ENCODE measurements around the gene MED9. TPM values are rescaled to one million over a fixed set of nuclear protein-coding genes. Genes with fewer than 3 reads are reported as not detected.

Gene MED9
- total and polyA plus RNA-seq, 10 of the 15 experiments (the other 5 are each of a cell fraction or from before 2014, with no cell fraction given) = 1.5 to 22.4 (median 14.8) TPM

DNA sequence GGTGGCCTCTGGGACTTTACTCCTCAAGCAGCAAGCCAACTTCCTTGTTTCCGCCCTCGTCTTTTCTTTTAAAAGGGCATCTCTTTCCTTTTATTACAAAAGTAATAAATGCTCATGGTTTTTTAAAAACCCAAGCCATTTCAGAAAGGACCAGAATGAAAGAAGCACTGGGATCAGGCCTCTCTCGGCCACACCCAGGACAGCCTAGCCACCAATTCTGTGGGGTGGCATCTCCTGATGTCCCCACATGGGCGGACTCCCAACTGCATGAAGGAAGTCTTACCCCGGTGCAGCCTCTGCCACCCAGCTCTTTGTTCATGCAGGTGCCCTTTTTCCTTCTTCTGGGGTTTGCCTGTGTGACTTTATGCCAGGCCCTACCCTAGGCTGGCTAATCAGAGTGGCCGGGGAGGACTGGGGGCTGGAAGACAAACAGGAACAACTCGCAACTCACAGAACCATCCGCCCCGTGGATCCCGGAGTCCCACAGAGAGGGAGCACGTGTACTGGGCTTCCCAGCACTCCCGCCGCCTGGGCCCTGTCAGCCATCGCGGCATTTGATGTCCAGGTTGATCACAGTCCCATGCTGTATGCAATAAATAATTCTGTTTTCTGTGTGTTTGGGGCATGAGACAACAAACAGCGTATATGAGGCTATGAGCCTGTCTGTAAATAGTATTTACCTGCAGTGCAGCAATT is 22.0 kb downstream of the MED9 start:
- H4K20me1 ChIP-seq (ENCODE audit: control insufficient read depth, insufficient read depth) = no peaks in the 10 kb centered on the region
- no peak overlapping the region for H3K9ac ChIP-seq (ENCODE audit: control insufficient read depth, insufficient read depth, low read length)
- ChIA-PET SMC1A (ENCODE audit: uncharacterized antibody, unreplicated experiment) (interaction anchor here (0.9 kb wide), 1 partner anchor 9 kb away, joined by 3 read pairs; no protein-coding TSS in a partner anchor), CTCF (interaction anchor here (3.9 kb wide), 1 partner anchor 143 kb away, joined by 64 read pairs; no protein-coding TSS in a partner anchor), POLR2A (no interaction called here), RAD21 (ENCODE audit: unreplicated experiment) (no interaction called here)
- intact Hi-C loops (cut with micrococcal nuclease; ENCODE audit: unreplicated experiment) = loop anchor here (5.0 kb wide), 1 partner anchor 69 kb away; no protein-coding TSS in a partner anchor
- in situ Hi-C loops (cut with MboI) = loop anchor here (5.0 kb wide), 2 partner anchors 141 to 144 kb away; no protein-coding TSS in a partner anchor
- no peak for DNase-seq (ENCODE audit: low read depth, low spot score)
- H2AFZ ChIP-seq (ENCODE audit: control insufficient read depth, low read depth, low read length) = no peak overlapping the region
- no TSS peak for BruUV-seq (replicated peaks)
- peaks cover 0 to under 1% of the 10 kb centered on the region in 2 experiments; a peak in 1 of 4 replicates for H3K36me3 ChIP-seq (ENCODE audit: control insufficient read depth in 2 of 2, insufficient read depth in 2 of 2, low read length in 1 of 2)
- peaks cover 4% of the 10 kb centered on the region; the same call in 1 of the 2 replicates for H3K4me1 ChIP-seq (ENCODE audit: control insufficient read depth, insufficient read depth, low read length)
- no peaks in the 10 kb centered on the region for H3K9me3 ChIP-seq (replicated peaks; ENCODE audit: control insufficient read depth, insufficient read depth, low read length)
- WGBS (ENCODE audit: insufficient coverage, insufficient replicate concordance, low lambda C conversion rate, missing lambda C conversion rate) = 65% methylated on average over 16 of the region's 16 CpGs
- peaks cover 2 to 10% of the 10 kb centered on the region in 2 experiments; a peak in 3 of 4 replicates for H3K27me3 ChIP-seq (replicated peaks in 1 of 2; ENCODE audit: control insufficient read depth in 2 of 2, insufficient read depth in 2 of 2, low read length in 1 of 2)
- FAIRE-seq = no peak
- no peak overlapping the region for H3K4me3 ChIP-seq
- no peak for ATAC-seq
- TF ChIP-seq RBBP5 (conservative IDR thresholded peaks at IDR 0.05) = no peak
- TF ChIP-seq IKZF2 (IDR thresholded peaks at IDR 0.05) = no peak
- TF ChIP-seq, protein P1, sequence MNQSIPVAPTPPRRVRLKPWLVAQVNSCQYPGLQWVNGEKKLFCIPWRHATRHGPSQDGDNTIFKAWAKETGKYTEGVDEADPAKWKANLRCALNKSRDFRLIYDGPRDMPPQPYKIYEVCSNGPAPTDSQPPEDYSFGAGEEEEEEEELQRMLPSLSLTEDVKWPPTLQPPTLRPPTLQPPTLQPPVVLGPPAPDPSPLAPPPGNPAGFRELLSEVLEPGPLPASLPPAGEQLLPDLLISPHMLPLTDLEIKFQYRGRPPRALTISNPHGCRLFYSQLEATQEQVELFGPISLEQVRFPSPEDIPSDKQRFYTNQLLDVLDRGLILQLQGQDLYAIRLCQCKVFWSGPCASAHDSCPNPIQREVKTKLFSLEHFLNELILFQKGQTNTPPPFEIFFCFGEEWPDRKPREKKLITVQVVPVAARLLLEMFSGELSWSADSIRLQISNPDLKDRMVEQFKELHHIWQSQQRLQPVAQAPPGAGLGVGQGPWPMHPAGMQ (IDR thresholded peaks at IDR 0.05; ENCODE audit: borderline replicate concordance) = no peak
- TF ChIP-seq ZNF24 (IDR thresholded peaks at IDR 0.05) = no peak
- TF ChIP-seq JUND (IDR thresholded peaks at IDR 0.05; ENCODE audit: low read depth, low read length) = no peak
- TF ChIP-seq, protein P2, sequence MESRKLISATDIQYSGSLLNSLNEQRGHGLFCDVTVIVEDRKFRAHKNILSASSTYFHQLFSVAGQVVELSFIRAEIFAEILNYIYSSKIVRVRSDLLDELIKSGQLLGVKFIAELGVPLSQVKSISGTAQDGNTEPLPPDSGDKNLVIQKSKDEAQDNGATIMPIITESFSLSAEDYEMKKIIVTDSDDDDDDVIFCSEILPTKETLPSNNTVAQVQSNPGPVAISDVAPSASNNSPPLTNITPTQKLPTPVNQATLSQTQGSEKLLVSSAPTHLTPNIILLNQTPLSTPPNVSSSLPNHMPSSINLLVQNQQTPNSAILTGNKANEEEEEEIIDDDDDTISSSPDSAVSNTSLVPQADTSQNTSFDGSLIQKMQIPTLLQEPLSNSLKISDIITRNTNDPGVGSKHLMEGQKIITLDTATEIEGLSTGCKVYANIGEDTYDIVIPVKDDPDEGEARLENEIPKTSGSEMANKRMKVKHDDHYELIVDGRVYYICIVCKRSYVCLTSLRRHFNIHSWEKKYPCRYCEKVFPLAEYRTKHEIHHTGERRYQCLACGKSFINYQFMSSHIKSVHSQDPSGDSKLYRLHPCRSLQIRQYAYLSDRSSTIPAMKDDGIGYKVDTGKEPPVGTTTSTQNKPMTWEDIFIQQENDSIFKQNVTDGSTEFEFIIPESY (IDR thresholded peaks at IDR 0.05) = no peak
- no peak for TF ChIP-seq CREB1 (IDR thresholded peaks at IDR 0.05; ENCODE audit: low read depth)
- TF ChIP-seq PML (IDR thresholded peaks at IDR 0.05; ENCODE audit: low read length) = no peak
- TF ChIP-seq, protein P3, sequence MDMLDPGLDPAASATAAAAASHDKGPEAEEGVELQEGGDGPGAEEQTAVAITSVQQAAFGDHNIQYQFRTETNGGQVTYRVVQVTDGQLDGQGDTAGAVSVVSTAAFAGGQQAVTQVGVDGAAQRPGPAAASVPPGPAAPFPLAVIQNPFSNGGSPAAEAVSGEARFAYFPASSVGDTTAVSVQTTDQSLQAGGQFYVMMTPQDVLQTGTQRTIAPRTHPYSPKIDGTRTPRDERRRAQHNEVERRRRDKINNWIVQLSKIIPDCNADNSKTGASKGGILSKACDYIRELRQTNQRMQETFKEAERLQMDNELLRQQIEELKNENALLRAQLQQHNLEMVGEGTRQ (IDR thresholded peaks at IDR 0.05; ENCODE audit: borderline replicate concordance, low read depth, low read length) = no peak
- no peak for TF ChIP-seq MYC (IDR thresholded peaks at IDR 0.05; ENCODE audit: insufficient read depth, insufficient read length, insufficient replicate concordance, low read length, severe bottlenecking)
- no peak for TF ChIP-seq STAT1 (conservative IDR thresholded peaks at IDR 0.05)
- no peak for TF ChIP-seq STAT3 (IDR thresholded peaks at IDR 0.05; ENCODE audit: low read depth, low read length)
- TF ChIP-seq POU2F2 (IDR thresholded peaks at IDR 0.05; ENCODE audit: borderline replicate concordance, low read depth, low read length) = no peak
- no peak for TF ChIP-seq RAD21 (IDR thresholded peaks at IDR 0.05; ENCODE audit: insufficient read depth, low read depth, low read length)
- TF ChIP-seq YY1 (IDR thresholded peaks at IDR 0.05; ENCODE audit: low read depth, low read length) = no peak
- no peak for TF ChIP-seq MXI1 (IDR thresholded peaks at IDR 0.05; ENCODE audit: low read depth, low read length)
- no peak for TF ChIP-seq NFYB (IDR thresholded peaks at IDR 0.05; ENCODE audit: insufficient read depth, low read depth, low read length)
- TF ChIP-seq, protein P4, sequence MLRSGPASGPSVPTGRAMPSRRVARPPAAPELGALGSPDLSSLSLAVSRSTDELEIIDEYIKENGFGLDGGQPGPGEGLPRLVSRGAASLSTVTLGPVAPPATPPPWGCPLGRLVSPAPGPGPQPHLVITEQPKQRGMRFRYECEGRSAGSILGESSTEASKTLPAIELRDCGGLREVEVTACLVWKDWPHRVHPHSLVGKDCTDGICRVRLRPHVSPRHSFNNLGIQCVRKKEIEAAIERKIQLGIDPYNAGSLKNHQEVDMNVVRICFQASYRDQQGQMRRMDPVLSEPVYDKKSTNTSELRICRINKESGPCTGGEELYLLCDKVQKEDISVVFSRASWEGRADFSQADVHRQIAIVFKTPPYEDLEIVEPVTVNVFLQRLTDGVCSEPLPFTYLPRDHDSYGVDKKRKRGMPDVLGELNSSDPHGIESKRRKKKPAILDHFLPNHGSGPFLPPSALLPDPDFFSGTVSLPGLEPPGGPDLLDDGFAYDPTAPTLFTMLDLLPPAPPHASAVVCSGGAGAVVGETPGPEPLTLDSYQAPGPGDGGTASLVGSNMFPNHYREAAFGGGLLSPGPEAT (IDR thresholded peaks at IDR 0.05; ENCODE audit: low read depth) = no peak
- TF ChIP-seq YBX1 (IDR thresholded peaks at IDR 0.05) = no peak
- H3K4me2 ChIP-seq (ENCODE audit: control insufficient read depth, insufficient read depth) = no peak overlapping the region
- H3K27ac ChIP-seq (ENCODE audit: control insufficient read depth, insufficient read depth) = no peak overlapping the region
- H3K79me2 ChIP-seq (ENCODE audit: control insufficient read depth, insufficient read depth, low read length) = no peaks in the 10 kb centered on the region
